ENCODE results near the gene SMAP1. TPM values are rescaled to one million over a fixed set of nuclear protein-coding genes. Genes with fewer than 3 reads are reported as not detected.

Gene SMAP1
- total RNA-seq, 4 donors from 2014 or later: 29.4 to 36.6 (median 35.8) TPM

DNA sequence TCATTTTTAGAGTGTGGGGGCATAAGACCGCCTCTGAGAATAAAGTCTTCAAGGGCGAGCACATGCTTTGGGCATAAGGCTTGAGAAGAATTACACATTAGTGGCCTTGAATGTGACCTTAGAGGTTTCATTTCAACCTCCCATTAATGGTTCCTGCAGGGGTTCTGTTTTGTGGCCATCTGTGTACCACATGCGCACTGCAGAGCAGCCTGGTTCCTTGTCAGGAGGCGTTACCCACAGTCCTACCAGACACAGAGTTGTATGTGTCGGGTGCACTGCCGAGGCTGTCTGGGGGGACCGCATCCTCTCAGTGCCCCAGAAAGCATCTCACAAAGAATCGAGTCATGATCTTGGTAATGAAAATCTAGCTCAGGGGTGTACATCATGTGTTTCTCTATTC lies 173.4 kb downstream of the SMAP1 start:
- H3K4me1 ChIP-seq: peaks cover 11 to 15% of the 10 kb centered on the region in 2 donors
- H3K4me3 ChIP-seq: no peak overlapping the region
- no peak for DNase-seq
- no peak overlapping the region for H3K27ac ChIP-seq
- no peaks in the 10 kb centered on the region for H3K9me3 ChIP-seq
- no peak for ATAC-seq
- in situ Hi-C loops (cut with MboI; ENCODE audit: low sequenced_read_pairs in 4 of 4): no loop called here
- no peaks in the 10 kb centered on the region for H3K36me3 ChIP-seq
- H3K27me3 ChIP-seq: no peaks in the 10 kb centered on the region
- TF ChIP-seq POLR2A (IDR thresholded peaks at IDR 0.05): no peak
- TF ChIP-seq, protein P1, sequence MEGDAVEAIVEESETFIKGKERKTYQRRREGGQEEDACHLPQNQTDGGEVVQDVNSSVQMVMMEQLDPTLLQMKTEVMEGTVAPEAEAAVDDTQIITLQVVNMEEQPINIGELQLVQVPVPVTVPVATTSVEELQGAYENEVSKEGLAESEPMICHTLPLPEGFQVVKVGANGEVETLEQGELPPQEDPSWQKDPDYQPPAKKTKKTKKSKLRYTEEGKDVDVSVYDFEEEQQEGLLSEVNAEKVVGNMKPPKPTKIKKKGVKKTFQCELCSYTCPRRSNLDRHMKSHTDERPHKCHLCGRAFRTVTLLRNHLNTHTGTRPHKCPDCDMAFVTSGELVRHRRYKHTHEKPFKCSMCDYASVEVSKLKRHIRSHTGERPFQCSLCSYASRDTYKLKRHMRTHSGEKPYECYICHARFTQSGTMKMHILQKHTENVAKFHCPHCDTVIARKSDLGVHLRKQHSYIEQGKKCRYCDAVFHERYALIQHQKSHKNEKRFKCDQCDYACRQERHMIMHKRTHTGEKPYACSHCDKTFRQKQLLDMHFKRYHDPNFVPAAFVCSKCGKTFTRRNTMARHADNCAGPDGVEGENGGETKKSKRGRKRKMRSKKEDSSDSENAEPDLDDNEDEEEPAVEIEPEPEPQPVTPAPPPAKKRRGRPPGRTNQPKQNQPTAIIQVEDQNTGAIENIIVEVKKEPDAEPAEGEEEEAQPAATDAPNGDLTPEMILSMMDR (IDR thresholded peaks at IDR 0.05 in 4 of 5, conservative IDR thresholded peaks at IDR 0.05 in 1 of 5): no peak
- intact Hi-C loops (cut with DNase I; ENCODE audit: low total_unique reads): no loop called here

DNA sequence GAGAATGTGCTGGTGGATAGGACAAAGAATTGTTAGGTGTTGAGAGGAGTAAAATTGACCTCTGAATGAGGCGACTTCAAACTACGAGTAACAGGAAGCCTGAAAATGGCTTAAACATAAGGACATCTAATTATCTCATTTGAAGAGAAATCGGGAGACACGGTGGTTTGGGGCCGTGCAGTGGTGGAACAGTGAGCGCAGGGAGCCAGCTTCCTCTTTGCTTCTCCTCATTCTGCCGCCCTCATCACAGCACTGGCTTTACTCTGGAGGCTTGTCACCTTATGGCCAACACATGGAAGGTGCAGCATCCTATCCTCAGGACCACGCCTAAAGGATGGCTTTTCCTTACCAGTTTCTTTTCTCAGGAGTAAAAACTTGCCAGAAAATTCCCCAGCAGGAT lies 174.9 kb downstream of the SMAP1 start:
- TF ChIP-seq, protein P1 (IDR thresholded peaks at IDR 0.05 in 4 of 5, conservative IDR thresholded peaks at IDR 0.05 in 1 of 5): no peak
- no peak for TF ChIP-seq POLR2A (IDR thresholded peaks at IDR 0.05)
- Histone ChIP-seq H3K4me3 (no peak overlapping the region), H3K9me3 (no peaks in the 10 kb centered on the region), H3K27me3 (no peaks in the 10 kb centered on the region), H3K4me1 (peaks cover 11 to 15% of the 10 kb centered on the region in 2 donors), H3K27ac (no peak overlapping the region), H3K36me3 (no peaks in the 10 kb centered on the region)
- DNase-seq (no peak), ATAC-seq (no peak)
- intact Hi-C loops (cut with DNase I; ENCODE audit: low total_unique reads): no loop called here
- in situ Hi-C loops (cut with MboI; ENCODE audit: low sequenced_read_pairs in 4 of 4): no loop called here

DNA sequence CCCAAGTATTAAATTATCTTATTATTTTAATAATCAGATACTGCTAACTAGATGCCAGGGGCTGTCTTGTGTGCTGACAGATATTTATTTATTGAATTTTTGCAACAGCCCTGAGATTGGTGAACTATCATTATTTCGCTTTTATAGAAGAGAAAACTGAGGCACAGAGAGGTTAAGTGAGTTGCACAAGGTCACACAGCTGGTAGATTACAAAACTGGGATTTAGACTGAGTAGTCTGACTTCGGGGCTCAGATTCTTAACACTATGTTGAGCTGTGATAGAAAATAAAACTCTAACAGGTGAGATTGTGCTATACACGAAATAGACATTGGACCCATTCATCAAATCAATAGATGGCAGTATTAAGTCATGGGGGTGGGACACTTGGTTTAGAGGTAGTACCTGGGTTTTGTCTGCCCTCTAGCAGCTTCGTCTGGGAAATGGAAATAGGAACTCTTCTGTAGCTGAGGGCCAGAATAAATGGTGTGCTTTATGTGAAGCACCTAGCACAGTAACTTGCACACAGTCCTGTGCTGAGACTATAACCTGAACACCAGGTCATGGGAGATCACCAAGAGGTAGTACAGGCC lies 175.7 kb downstream of the SMAP1 start:
- no peak overlapping the region for H3K4me3 ChIP-seq
- in situ Hi-C loops (cut with MboI; ENCODE audit: low sequenced_read_pairs in 4 of 4): no loop called here
- intact Hi-C loops (cut with DNase I; ENCODE audit: low total_unique reads): no loop called here
- peaks cover 7 to 10% of the 10 kb centered on the region in 2 donors for H3K4me1 ChIP-seq
- DNase-seq (no peak), ATAC-seq (no peak)
- TF ChIP-seq, protein P1 (IDR thresholded peaks at IDR 0.05 in 4 of 5, conservative IDR thresholded peaks at IDR 0.05 in 1 of 5): no peak
- TF ChIP-seq POLR2A (IDR thresholded peaks at IDR 0.05): no peak
- H3K27me3 ChIP-seq: no peaks in the 10 kb centered on the region
- H3K27ac ChIP-seq: no peak overlapping the region
- no peaks in the 10 kb centered on the region for H3K36me3 ChIP-seq
- H3K9me3 ChIP-seq: no peaks in the 10 kb centered on the region

DNA sequence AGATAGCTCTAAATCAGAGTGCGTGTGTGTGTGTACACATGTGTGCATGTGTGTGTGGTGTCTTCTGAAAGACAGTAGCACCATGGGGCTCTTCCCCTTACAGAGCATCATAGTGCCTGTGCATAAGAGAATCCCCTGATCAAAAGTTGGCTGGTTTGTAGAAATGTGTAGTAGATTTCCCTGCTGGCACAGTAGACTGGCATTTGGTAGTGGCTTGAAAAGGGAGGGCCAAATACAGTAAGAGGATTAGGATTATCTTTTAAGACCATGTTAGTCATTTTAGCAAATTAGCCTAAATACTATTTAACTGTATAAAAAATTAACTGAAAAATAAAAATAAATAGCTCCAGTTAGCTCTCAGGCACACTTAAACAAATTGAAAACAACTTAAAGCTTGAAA lies 176.6 kb downstream of the SMAP1 start:
- no peak for ATAC-seq
- TF ChIP-seq POLR2A (IDR thresholded peaks at IDR 0.05): no peak
- in situ Hi-C loops (cut with MboI; ENCODE audit: low sequenced_read_pairs in 4 of 4) (no loop called here), intact Hi-C loops (cut with DNase I; ENCODE audit: low total_unique reads) (no loop called here)
- Histone ChIP-seq H3K4me1 (peaks cover 0 to under 1% of the 10 kb centered on the region in 2 donors), H3K27me3 (no peaks in the 10 kb centered on the region), H3K4me3 (no peak overlapping the region), H3K36me3 (no peaks in the 10 kb centered on the region), H3K27ac (no peak overlapping the region), H3K9me3 (no peaks in the 10 kb centered on the region)
- DNase-seq: no peak

DNA sequence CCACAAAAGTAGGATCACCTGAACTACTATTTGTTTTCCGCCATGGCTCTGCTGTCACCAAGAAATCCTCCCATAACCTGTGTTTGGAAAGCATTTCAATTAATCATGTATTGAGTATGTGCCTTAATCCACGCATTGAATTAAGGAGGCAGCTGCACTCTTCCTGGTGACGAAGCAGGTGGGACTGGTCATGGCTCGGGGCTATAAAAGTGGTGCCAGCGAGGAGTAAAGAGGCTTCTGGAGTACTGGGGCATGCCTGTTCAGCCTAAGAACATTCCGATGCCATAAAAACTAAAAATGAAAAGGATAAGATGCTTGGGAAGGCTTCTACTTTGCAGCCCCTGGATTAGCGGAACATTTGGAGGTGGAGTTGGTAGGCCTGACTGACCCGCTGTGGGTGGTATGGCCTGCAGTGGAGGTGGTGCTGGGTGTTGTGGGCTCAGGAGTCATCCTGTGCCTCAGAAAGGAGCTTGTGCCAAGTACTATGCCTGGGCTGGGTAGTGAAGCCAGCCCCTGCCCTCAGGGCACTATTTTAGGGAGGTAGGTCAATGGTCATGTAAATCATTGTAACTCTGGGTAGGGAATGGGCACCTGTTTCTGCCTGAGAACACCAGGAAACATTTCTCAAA lies 178.6 kb downstream of the SMAP1 start:
- Histone ChIP-seq H3K36me3 (no peaks in the 10 kb centered on the region), H3K27me3 (no peaks in the 10 kb centered on the region), H3K4me3 (no peak overlapping the region), H3K9me3 (no peaks in the 10 kb centered on the region), H3K4me1 (no peaks in the 10 kb centered on the region), H3K27ac (no peak overlapping the region)
- intact Hi-C loops (cut with DNase I; ENCODE audit: low total_unique reads): no loop called here
- no peak for ATAC-seq
- TF ChIP-seq, protein P1 (IDR thresholded peaks at IDR 0.05 in 4 of 5, conservative IDR thresholded peaks at IDR 0.05 in 1 of 5): no peak
- no peak for TF ChIP-seq POLR2A (IDR thresholded peaks at IDR 0.05)
- DNase-seq: no peak
- in situ Hi-C loops (cut with MboI; ENCODE audit: low sequenced_read_pairs in 4 of 4): no loop called here
